Panc1 (cell line): Measurements from ENCODE around the gene DLG2. TPM values are rescaled to one million over a fixed set of nuclear protein-coding genes. Genes with fewer than 3 reads are reported as not detected.
A peak's percentile ranks its signal among the peaks of the same experiment; 100 is the strongest.

ENCODE experiments used
- ATAC-seq: fragments of 200-7000 bp; cut with Tn5 transposase; 2 replicates; pipeline ENCODE4 v1.9.1; 2020; ENCODE audit warnings: mild to moderate bottlenecking, moderate library complexity
- BruUV-seq: library from RNA; stranded (reverse); fragments of 400-500 nt; replicated peaks from 2 replicates; lab custom pipeline; 2021; lab: Mats Ljungman, UMichigan
- CTCF ChIA-PET: fragments of 300-600 bp; sonication (Branson Sonifier 250); formaldehyde crosslinking; loops from one replicate; lab custom pipeline; 2022; ENCODE audit warnings: antibody characterized with exemption; lab: Charles Lee
- POLR2A ChIA-PET: fragments of 300-600 bp; sonication (Branson Sonifier 250); formaldehyde crosslinking; loops from one replicate; lab custom pipeline; 2022; ENCODE audit warnings: antibody characterized with exemption; lab: Charles Lee
- DNase-seq: peaks from one replicate; pipeline ENCODE4 v3.0.0-alpha.2; 2010; ENCODE audit warnings: low read depth, low spot score
- H3K27ac ChIP-seq: 2 replicates; pipeline ENCODE4 v1.5.1; 2011; ENCODE audit warnings: mild to moderate bottlenecking, low read length, inconsistent platforms
- H3K27me3 ChIP-seq: fragments of 200-500 bp; sonication (Bioruptor generic); 2 replicates; pipeline ENCODE4 v1.6.0; 2014; ENCODE audit warnings: low read length, inconsistent platforms; ENCODE audit not compliant: control insufficient read depth, insufficient read depth
- H3K36me3 ChIP-seq: fragments of 200-500 bp; sonication (Bioruptor generic); 2 replicates; pipeline ENCODE4 v1.5.1; 2014; ENCODE audit warnings: inconsistent platforms, mild to moderate bottlenecking, low read length, moderate library complexity; ENCODE audit not compliant: control insufficient read depth, insufficient read depth
- H3K4me1 ChIP-seq: 2 replicates; pipeline ENCODE4 v1.5.1; 2011; ENCODE audit warnings: inconsistent platforms, mild to moderate bottlenecking, low read length, moderate library complexity; ENCODE audit not compliant: control insufficient read depth, insufficient read depth
- H3K4me3 ChIP-seq, 2 experiments: 2 replicates each; pipeline ENCODE4 v1.5.1; 2011 to 2012; ENCODE audit warnings: low read depth in 2 of 2, low read length in 2 of 2, mild to moderate bottlenecking in 2 of 2, inconsistent platforms in 1 of 2, moderate library complexity in 1 of 2
- H3K9me3 ChIP-seq: fragments of 200-500 bp; sonication (Bioruptor generic); 2 replicates; pipeline ENCODE4 v1.5.1; 2014; ENCODE audit warnings: low read depth, mild to moderate bottlenecking, inconsistent platforms, low read length, moderate library complexity; ENCODE audit not compliant: control insufficient read depth, insufficient read depth
- CTCF ChIP-seq: fragments of 450-650 bp; IDR thresholded peaks from 2 replicates; pipeline ENCODE4 v1.5.1; 2017; ENCODE audit warnings: mild to moderate bottlenecking
- POLR2AphosphoS5 ChIP-seq: IDR thresholded peaks from 2 replicates; pipeline ENCODE4 v1.6.1; 2012; ENCODE audit warnings: mild to moderate bottlenecking, low read depth, low read length, moderate library complexity
- SIN3A ChIP-seq: IDR thresholded peaks from 2 replicates; pipeline ENCODE4 v1.6.1; 2012; ENCODE audit warnings: low read depth, mild to moderate bottlenecking, low read length, moderate library complexity, borderline replicate concordance; ENCODE audit not compliant: insufficient read depth
- TCF7L2 ChIP-seq: IDR thresholded peaks from 2 replicates; pipeline ENCODE4 v1.6.1; 2011; ENCODE audit warnings: mild to moderate bottlenecking, low read depth, low read length, inconsistent platforms
- in situ Hi-C: cut with HindIII; loops from 2 replicates; pipeline ENCODE4 v1.10.0; 2016; ENCODE audit warnings: low sequenced_read_pairs, low pct_unique_long_range_greater_than_20kb
- intact Hi-C: fragments of 100-400 bp; cut with micrococcal nuclease; formaldehyde crosslinking; loops from one replicate; pipeline ENCODE4 v1.10.0; 2022; ENCODE audit not compliant: unreplicated experiment
- total RNA-seq: library from RNA; stranded (reverse); gene quantifications from one replicate; pipeline ENCODE4 v1.2.1, GENCODE V29; 2021; ENCODE audit not compliant: unreplicated experiment
- TF ChIP-seq, protein P1 (sequence below), 2 experiments: IDR thresholded peaks; 2 replicates each; pipeline ENCODE4 v1.6.1; 2011 to 2012; ENCODE audit warnings: low read depth in 2 of 2, control low read depth in 1 of 2, low read length in 1 of 2, mild to moderate bottlenecking in 1 of 2, moderate library complexity in 1 of 2; ENCODE audit not compliant: insufficient read depth in 1 of 2

DLG2 gene
- total RNA-seq, 1 experiment from 2014 or later, result 4.2 TPM

- Histone ChIP-seq H3K27ac (no peak overlapping the region), H3K4me1 (no peaks in the 10 kb centered on the region), H3K4me3 (no peak overlapping the region), H3K9me3 (no peaks in the 10 kb centered on the region), H3K36me3 (no peaks in the 10 kb centered on the region), H3K27me3 (no peaks in the 10 kb centered on the region)
- no peak for DNase-seq
- POLR2A ChIA-PET, result no interaction called here
- in situ Hi-C loops, result no loop called here
- no peak for TF ChIP-seq SIN3A
- TF ChIP-seq POLR2AphosphoS5, result no peak
- TF ChIP-seq CTCF, result no peak
- TF ChIP-seq, protein P1, sequence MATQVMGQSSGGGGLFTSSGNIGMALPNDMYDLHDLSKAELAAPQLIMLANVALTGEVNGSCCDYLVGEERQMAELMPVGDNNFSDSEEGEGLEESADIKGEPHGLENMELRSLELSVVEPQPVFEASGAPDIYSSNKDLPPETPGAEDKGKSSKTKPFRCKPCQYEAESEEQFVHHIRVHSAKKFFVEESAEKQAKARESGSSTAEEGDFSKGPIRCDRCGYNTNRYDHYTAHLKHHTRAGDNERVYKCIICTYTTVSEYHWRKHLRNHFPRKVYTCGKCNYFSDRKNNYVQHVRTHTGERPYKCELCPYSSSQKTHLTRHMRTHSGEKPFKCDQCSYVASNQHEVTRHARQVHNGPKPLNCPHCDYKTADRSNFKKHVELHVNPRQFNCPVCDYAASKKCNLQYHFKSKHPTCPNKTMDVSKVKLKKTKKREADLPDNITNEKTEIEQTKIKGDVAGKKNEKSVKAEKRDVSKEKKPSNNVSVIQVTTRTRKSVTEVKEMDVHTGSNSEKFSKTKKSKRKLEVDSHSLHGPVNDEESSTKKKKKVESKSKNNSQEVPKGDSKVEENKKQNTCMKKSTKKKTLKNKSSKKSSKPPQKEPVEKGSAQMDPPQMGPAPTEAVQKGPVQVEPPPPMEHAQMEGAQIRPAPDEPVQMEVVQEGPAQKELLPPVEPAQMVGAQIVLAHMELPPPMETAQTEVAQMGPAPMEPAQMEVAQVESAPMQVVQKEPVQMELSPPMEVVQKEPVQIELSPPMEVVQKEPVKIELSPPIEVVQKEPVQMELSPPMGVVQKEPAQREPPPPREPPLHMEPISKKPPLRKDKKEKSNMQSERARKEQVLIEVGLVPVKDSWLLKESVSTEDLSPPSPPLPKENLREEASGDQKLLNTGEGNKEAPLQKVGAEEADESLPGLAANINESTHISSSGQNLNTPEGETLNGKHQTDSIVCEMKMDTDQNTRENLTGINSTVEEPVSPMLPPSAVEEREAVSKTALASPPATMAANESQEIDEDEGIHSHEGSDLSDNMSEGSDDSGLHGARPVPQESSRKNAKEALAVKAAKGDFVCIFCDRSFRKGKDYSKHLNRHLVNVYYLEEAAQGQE (IDR thresholded peaks at IDR 0.05; ENCODE audit: insufficient read depth in 1 of 2, low read depth in 2 of 2, low read length in 1 of 2), result no peak
- no peak for TF ChIP-seq TCF7L2
- ATAC-seq, result no peak
- CTCF ChIA-PET, result no interaction called here
- intact Hi-C loops, result no loop called here
- BruUV-seq, result no TSS peak
Measured at GRCh38 chr11:84214557-84214956, 1412.6 kb downstream of the DLG2 start.

- Histone ChIP-seq H3K4me1 (no peaks in the 10 kb centered on the region), H3K9me3 (no peaks in the 10 kb centered on the region), H3K4me3 (peak overlapping the region; percentile 29 to 50), H3K27ac (no peak overlapping the region), H3K27me3 (no peaks in the 10 kb centered on the region), H3K36me3 (no peaks in the 10 kb centered on the region)
- CTCF ChIA-PET, result no interaction called here
- BruUV-seq, result no TSS peak
- TF ChIP-seq POLR2AphosphoS5 (no peak), CTCF (no peak), SIN3A (no peak), TCF7L2 (no peak)
- TF ChIP-seq, protein P1 (IDR thresholded peaks at IDR 0.05; ENCODE audit: insufficient read depth in 1 of 2, low read depth in 2 of 2, low read length in 1 of 2), result no peak
- ATAC-seq, result peak; percentile 80
- POLR2A ChIA-PET, result no interaction called here
- intact Hi-C loops, result no loop called here
- no peak for DNase-seq
- in situ Hi-C loops, result no loop called here
Measured at GRCh38 chr11:84212468-84213390, 1414.4 kb downstream of the DLG2 start.
